Fibroblast of mammary gland (primary cell): ENCODE data around the gene AMBP.

Experiments
- DNase-seq: peaks from one replicate; pipeline ENCODE4 v3.0.0-alpha.2; 2010; ENCODE audit warnings: low read depth
- H3K4me3 ChIP-seq: 2 replicates; pipeline ENCODE4 v1.5.1; 2011; ENCODE audit warnings: low read depth, mild to moderate bottlenecking, low read length, moderate library complexity; ENCODE audit not compliant: control insufficient read depth
- CTCF ChIP-seq: conservative IDR thresholded peaks from 2 replicates; pipeline ENCODE4 v1.5.1; 2011; ENCODE audit warnings: low read depth, low read length, inconsistent platforms; ENCODE audit not compliant: control insufficient read depth, insufficient read depth

The AMBP gene

GRCh38 chr9:114051706-114052105 is 26.4 kb downstream of the AMBP start:
- DNase-seq = no peak
- no peak overlapping the region for H3K4me3 ChIP-seq
- TF ChIP-seq CTCF = no peak

- no peak overlapping the region for H3K4me3 ChIP-seq
- no peak for DNase-seq
- TF ChIP-seq CTCF = no peak
Observed at GRCh38 chr9:114051281-114051680, 26.8 kb downstream of the AMBP start.

DNA sequence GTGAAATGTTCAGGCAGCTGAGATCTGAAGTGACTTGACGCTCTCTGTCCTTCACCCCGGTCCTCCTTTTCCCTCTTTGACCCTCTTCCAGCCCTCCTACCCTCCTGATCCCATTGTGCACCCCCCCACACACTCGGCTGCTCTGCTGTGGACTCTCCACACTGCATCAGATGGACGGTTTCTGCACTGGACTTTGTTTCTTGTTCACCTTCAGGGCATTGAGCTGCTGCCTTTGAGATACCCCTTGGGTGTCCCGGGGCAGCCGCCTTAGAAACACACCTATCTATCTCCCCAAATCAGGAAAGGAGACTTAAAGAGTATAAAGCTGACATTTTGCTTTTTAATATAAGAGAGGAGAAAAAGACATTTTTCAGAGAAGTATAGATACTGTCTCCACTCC is 27.5 kb downstream of the AMBP start:
- H3K4me3 ChIP-seq = no peak overlapping the region
- TF ChIP-seq CTCF = no peak
- no peak for DNase-seq

GRCh38 chr9:114050226-114050568 is 27.9 kb downstream of the AMBP start:
- DNase-seq = no peak
- H3K4me3 ChIP-seq = no peak overlapping the region
- TF ChIP-seq CTCF = no peak

- H3K4me3 ChIP-seq = no peak overlapping the region
- no peak for TF ChIP-seq CTCF
- DNase-seq = no peak
Observed at GRCh38 chr9:114049441-114050225, 28.5 kb downstream of the AMBP start.

GRCh38 chr9:114048533-114049415 is 29.3 kb downstream of the AMBP start:
- no peak for TF ChIP-seq CTCF
- DNase-seq = no peak
- H3K4me3 ChIP-seq = no peak overlapping the region
